Lower leg skin (tissue), 4 donors: Measurements from ENCODE around the gene MAP3K5. TPM values are rescaled to one million over a fixed set of nuclear protein-coding genes. Genes with fewer than 3 reads are reported as not detected.
"Not testable (repeated sequence)": the region's sequence is repeated elsewhere in the genome, so short reads cannot be mapped to it uniquely, and the experiment has no call there.

ENCODE experiments used
- DNase-seq, 2 donors: peaks; one replicate each; pipeline ENCODE4 v3.0.0-alpha.2; 2019; ENCODE audit warnings: low spot score in 2 of 2
- H3K4me3 ChIP-seq: fragments of 200-600 bp; sonication (generic); 2 replicates; pipeline ENCODE4 v1.5.1; 2017; ENCODE audit warnings: mild to moderate bottlenecking, low read depth; ENCODE audit not compliant: poor library complexity, severe bottlenecking
- CTCF ChIP-seq, 3 donors: fragments of 450-650 bp; IDR thresholded peaks; one replicate each; pipeline ENCODE4 v1.5.1; 2016; ENCODE audit warnings: antibody characterized with exemption in 3 of 3, mild to moderate bottlenecking in 3 of 3, moderate library complexity in 2 of 3
- POLR2A ChIP-seq, 2 donors: fragments of 450-650 bp; IDR thresholded peaks; one replicate each; pipeline ENCODE4 v1.6.1; 2016 to 2017; ENCODE audit warnings: antibody characterized with exemption in 2 of 2, mild to moderate bottlenecking in 1 of 2, moderate library complexity in 1 of 2
- WGBS, 2 donors: methylation state at CpG; one replicate each; pipeline ENCODE4 v1.1.5; 2018; 5-methylcytosine and 5-hydroxymethylcytosine counted together
- intact Hi-C: fragments of 100-400 bp; cut with DNase I; formaldehyde crosslinking; loops from one replicate; pipeline ENCODE4 v1.15.0; 2023; ENCODE audit warnings: low total_unique reads
- total RNA-seq, 4 donors: library from RNA; depleted of rRNA; stranded (reverse); fragments of >200 nt; gene quantifications; one replicate each; pipeline ENCODE4 v1.1.0, GENCODE V29; 2016

MAP3K5 gene
- total RNA-seq, 4 donors from 2014 or later, result 18.9 to 35.2 (median 27.0) TPM

DNA sequence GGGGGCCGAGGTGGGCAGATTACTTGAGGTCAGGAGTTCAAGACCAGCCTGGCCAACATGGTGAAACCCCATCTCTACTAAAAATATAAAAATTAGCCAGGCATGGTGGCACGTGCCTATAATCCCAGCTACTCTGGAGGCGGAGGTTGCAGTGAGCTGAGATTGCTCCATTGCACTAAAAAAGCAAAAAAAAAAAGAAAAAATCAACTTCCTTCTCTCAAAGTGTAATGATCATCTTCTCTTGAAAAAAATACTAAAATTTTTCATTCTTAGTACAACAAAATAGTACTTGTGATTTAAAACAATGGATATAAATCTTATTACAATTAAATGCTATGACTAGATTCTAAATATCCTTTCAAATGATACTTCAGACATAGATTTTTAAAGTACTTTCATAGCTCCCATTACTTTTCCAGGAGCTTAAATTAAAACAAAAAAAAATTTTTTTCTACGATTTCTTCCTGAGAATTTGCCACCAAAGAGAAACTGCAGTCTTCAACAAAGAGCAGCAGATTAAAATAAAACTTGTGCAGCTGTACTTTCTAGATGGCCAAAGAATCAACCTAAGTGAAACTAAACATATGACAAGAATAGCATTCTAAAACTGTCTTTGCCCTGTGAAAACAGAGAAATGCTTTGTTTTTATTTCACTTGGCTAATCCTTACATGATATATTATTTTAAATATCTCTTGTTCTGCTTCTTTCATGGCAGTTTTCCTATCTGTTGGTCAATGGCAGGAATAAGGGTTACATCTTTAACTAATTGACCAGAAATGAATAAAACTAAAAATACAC is 75.2 kb downstream of the MAP3K5 start:
- no peak for TF ChIP-seq POLR2A (IDR thresholded peaks at IDR 0.05)
- no peak for TF ChIP-seq CTCF (IDR thresholded peaks at IDR 0.05)
- H3K4me3 ChIP-seq, result no peak overlapping the region
- WGBS, 2 donors, result 63 to 74% methylated on average over 4 of the region's 4 CpGs
- no peak for DNase-seq
- intact Hi-C loops, result no loop called here

DNA sequence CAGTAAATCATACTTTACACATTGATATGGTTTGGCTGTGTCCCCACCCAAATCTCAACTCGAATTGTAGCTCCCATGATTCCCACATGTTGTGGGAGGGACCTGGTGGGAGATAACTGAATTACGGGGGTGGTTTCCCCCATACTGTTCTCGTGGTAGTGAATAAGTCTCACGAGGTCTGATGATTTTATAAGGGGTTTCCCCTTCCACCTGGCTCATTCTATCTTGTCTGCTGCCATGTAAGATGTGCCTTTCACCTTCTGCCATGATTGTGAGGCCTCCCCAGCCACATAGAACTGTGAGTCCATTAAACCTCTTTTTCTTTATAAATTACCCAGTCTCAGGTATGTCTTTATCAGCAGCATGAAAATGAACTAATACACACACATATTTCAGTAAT is 79.6 kb downstream of the MAP3K5 start:
- intact Hi-C loops, result not testable (repeated sequence)
- 86 to 90% methylated on average over 4 of the region's 4 CpGs for WGBS, 2 donors

GRCh38 chr6:136711644-136712043 is 80.6 kb downstream of the MAP3K5 start:
- no peak overlapping the region for H3K4me3 ChIP-seq
- TF ChIP-seq CTCF (IDR thresholded peaks at IDR 0.05) (no peak), POLR2A (IDR thresholded peaks at IDR 0.05) (no peak)
- intact Hi-C loops, result no loop called here
- no peak for DNase-seq
- 91 to 92% methylated on average over 2 of the region's 2 CpGs for WGBS, 2 donors

More for the DNA sequence above, 79.6 kb downstream of the MAP3K5 start:
- not testable (repeated sequence) for DNase-seq, H3K4me3 ChIP-seq

- intact Hi-C loops, result no loop called here
- TF ChIP-seq CTCF (IDR thresholded peaks at IDR 0.05) (no peak), POLR2A (IDR thresholded peaks at IDR 0.05) (no peak)
- no peak overlapping the region for H3K4me3 ChIP-seq
- no peak for DNase-seq
- WGBS, 2 donors, result 62 to 65% methylated on average over 7 of the region's 7 CpGs
Measured at GRCh38 chr6:136710877-136711552, 81.3 kb downstream of the MAP3K5 start.

GRCh38 chr6:136709429-136709828 is 82.8 kb downstream of the MAP3K5 start:
- no peak for DNase-seq
- intact Hi-C loops, result no loop called here
- TF ChIP-seq CTCF (IDR thresholded peaks at IDR 0.05) (no peak), POLR2A (IDR thresholded peaks at IDR 0.05) (no peak)
- no peak overlapping the region for H3K4me3 ChIP-seq

GRCh38 chr6:136706430-136706829 is 85.8 kb downstream of the MAP3K5 start:
- WGBS, 2 donors, result 89 to 92% methylated on average over 5 of the region's 5 CpGs
- intact Hi-C loops, result no loop called here
- TF ChIP-seq CTCF (IDR thresholded peaks at IDR 0.05) (no peak), POLR2A (IDR thresholded peaks at IDR 0.05) (no peak)
- no peak overlapping the region for H3K4me3 ChIP-seq
- no peak for DNase-seq
